HepG2 (cell line): ENCODE measurements around the gene SEMA3B. TPM values are rescaled to one million over a fixed set of nuclear protein-coding genes. Genes with fewer than 3 reads are reported as not detected.

ENCODE experiments used
- CHD2 ChIP-seq: IDR thresholded peaks from 2 replicates; pipeline ENCODE4 v1.6.1; 2011; ENCODE audit warnings: low read depth, low read length, improper control_type of control experiment
- GTF3A ChIP-seq: sonication (generic); formaldehyde crosslinking; conservative IDR thresholded peaks from 2 replicates; pipeline ENCODE4 v1.4.0; 2020; ENCODE audit warnings: mild to moderate bottlenecking, missing genetic modification reagents
- IKZF4 ChIP-seq: sonication (generic); formaldehyde crosslinking; IDR thresholded peaks from 2 replicates; pipeline ENCODE4 v1.5.1; 2020; ENCODE audit warnings: borderline replicate concordance, mild to moderate bottlenecking, low read depth, missing genetic modification reagents; ENCODE audit errors: not compliant biosample characterization
- LBX2 ChIP-seq: sonication (generic); formaldehyde crosslinking; IDR thresholded peaks from 2 replicates; pipeline ENCODE4 v1.5.0; 2020; ENCODE audit warnings: missing genetic modification reagents, mild to moderate bottlenecking, borderline replicate concordance
- MBNL3 ChIP-seq: fragments of 250-450 bp; sonication (Bioruptor Pico); conservative IDR thresholded peaks from 2 replicates; pipeline ENCODE4 v1.8.0; 2022; ENCODE audit warnings: mild to moderate bottlenecking, inconsistent platforms
- NFIC ChIP-seq: IDR thresholded peaks from 2 replicates; pipeline ENCODE4 v1.6.1; 2012; ENCODE audit warnings: mild to moderate bottlenecking, low read length, inconsistent platforms
- SMARCE1 ChIP-seq: fragments of 450-650 bp; IDR thresholded peaks from 2 replicates; pipeline ENCODE4 v1.6.1; 2017; ENCODE audit warnings: borderline replicate concordance
- TAF15 ChIP-seq: fragments of 200-400 bp; formaldehyde crosslinking; IDR thresholded peaks from one replicate; pipeline ENCODE4 v1.6.1; 2018; ENCODE audit warnings: mild to moderate bottlenecking, low read depth, low read length; ENCODE audit not compliant: poor library complexity, severe bottlenecking
- ZBTB21 ChIP-seq: sonication (generic); formaldehyde crosslinking; IDR thresholded peaks from 2 replicates; pipeline ENCODE4 v1.4.0; 2020; ENCODE audit warnings: missing genetic modification reagents
- ZNF205 ChIP-seq: IDR thresholded peaks from 2 replicates; pipeline ENCODE4 v1.6.1; 2018; ENCODE audit warnings: missing biosample characterization, missing genetic modification reagents
- ZNF558 ChIP-seq: sonication (generic); formaldehyde crosslinking; IDR thresholded peaks from 2 replicates; pipeline ENCODE4 v1.9.0; 2022; ENCODE audit warnings: mild to moderate bottlenecking, missing genetic modification reagents, borderline replicate concordance
- ZNF646 ChIP-seq: sonication (generic); formaldehyde crosslinking; IDR thresholded peaks from 2 replicates; pipeline ENCODE4 v1.9.0; 2021; ENCODE audit warnings: mild to moderate bottlenecking, missing genetic modification reagents
- polyA plus RNA-seq, 8 experiments: library from polyadenylated mRNA; depleted of rRNA in 3 of 8; stranded (reverse) in 7 of 8; unstranded in 1 of 8; fragments of >200 nt; fragmentation: Illumina TruSeq in 4 of 8; extraction: Trizol in 4 of 8; gene quantifications; 2 replicates each; pipeline versions ENCODE4 v1.2.1 to v1.2.3, GENCODE V29; 2011 to 2016; ENCODE audit warnings: low read depth in 4 of 8, missing spikeins in 1 of 8, mixed read lengths in 1 of 8; ENCODE audit not compliant: insufficient read depth in 1 of 8
- total RNA-seq, 5 experiments: library from RNA; depleted of rRNA; stranded (reverse); fragments of >200 nt; fragmentation: Illumina TruSeq; extraction: Trizol; gene quantifications; 2 replicates each; pipeline ENCODE4 v1.2.3, GENCODE V29; 2016; ENCODE audit warnings: low read depth in 1 of 5
- TF ChIP-seq, protein P1 (sequence below): sonication (generic); formaldehyde crosslinking; IDR thresholded peaks from 2 replicates; pipeline ENCODE4 v1.5.1; 2020; ENCODE audit warnings: mild to moderate bottlenecking, missing genetic modification reagents, borderline replicate concordance
- TF ChIP-seq, protein P2 (sequence below): sonication (generic); formaldehyde crosslinking; conservative IDR thresholded peaks from 2 replicates; pipeline ENCODE4 v1.8.1; 2023; ENCODE audit warnings: missing genetic modification reagents

Gene SEMA3B
- total and polyA plus RNA-seq, 2 of the 13 experiments (the other 11 are each of a cell fraction or from before 2014, with no cell fraction given): 93.2 to 158 TPM

DNA sequence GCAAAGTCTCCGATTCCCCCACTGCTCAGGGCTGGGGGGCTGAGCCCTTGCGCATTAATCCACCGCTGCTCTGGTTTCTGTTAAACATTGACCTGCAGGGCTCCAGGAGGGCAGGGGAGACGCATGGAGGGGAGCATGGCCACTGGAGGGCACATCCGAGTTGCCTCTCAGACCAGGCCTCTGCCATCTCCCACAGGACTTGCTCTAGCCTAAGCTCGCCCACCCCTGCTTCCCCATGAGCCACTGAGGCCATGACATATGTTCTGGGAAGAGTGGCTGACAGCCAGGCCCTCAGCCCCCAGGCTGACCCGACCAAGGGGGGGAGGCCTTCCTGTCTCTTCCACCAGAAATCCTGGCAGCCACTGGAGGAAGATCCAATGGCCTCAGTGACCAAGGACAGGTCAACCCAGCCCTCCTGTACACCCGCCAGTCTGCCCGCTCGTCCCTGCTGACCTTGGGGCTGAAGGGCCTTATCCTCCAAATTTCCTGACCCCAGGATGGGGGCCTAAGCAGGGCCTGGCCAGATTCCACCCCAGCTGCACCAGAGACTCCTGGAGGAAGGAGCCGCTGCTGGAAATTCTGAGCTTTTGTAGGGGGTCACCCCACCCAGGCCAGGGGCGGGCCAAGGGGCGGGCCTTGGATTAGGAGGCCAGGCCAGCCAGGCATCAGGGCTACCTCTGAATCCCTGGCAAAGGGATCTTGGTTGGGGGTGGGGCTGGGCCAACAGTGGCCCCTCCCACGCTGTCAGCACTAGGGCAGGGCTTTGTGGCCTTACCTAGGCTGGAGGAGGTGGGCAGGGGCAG lies 34.3 kb downstream of the SEMA3B start, which contains the start of gene HYAL1 (continued):
- TF ChIP-seq IKZF4 (peak; percentile 51), GTF3A (no peak), ZNF558 (CRISPR knock-in tag) (no peak), CHD2 (no peak), MBNL3 (CRISPR knock-in tag) (no peak), LBX2 (no peak), NFIC (no peak), ZNF205 (no peak; the same call in 1 of the 2 replicates), TAF15 (no peak), ZBTB21 (CRISPR knock-in tag) (no peak), ZNF646 (CRISPR knock-in tag) (no peak), SMARCE1 (no peak)
- TF ChIP-seq, protein P1, sequence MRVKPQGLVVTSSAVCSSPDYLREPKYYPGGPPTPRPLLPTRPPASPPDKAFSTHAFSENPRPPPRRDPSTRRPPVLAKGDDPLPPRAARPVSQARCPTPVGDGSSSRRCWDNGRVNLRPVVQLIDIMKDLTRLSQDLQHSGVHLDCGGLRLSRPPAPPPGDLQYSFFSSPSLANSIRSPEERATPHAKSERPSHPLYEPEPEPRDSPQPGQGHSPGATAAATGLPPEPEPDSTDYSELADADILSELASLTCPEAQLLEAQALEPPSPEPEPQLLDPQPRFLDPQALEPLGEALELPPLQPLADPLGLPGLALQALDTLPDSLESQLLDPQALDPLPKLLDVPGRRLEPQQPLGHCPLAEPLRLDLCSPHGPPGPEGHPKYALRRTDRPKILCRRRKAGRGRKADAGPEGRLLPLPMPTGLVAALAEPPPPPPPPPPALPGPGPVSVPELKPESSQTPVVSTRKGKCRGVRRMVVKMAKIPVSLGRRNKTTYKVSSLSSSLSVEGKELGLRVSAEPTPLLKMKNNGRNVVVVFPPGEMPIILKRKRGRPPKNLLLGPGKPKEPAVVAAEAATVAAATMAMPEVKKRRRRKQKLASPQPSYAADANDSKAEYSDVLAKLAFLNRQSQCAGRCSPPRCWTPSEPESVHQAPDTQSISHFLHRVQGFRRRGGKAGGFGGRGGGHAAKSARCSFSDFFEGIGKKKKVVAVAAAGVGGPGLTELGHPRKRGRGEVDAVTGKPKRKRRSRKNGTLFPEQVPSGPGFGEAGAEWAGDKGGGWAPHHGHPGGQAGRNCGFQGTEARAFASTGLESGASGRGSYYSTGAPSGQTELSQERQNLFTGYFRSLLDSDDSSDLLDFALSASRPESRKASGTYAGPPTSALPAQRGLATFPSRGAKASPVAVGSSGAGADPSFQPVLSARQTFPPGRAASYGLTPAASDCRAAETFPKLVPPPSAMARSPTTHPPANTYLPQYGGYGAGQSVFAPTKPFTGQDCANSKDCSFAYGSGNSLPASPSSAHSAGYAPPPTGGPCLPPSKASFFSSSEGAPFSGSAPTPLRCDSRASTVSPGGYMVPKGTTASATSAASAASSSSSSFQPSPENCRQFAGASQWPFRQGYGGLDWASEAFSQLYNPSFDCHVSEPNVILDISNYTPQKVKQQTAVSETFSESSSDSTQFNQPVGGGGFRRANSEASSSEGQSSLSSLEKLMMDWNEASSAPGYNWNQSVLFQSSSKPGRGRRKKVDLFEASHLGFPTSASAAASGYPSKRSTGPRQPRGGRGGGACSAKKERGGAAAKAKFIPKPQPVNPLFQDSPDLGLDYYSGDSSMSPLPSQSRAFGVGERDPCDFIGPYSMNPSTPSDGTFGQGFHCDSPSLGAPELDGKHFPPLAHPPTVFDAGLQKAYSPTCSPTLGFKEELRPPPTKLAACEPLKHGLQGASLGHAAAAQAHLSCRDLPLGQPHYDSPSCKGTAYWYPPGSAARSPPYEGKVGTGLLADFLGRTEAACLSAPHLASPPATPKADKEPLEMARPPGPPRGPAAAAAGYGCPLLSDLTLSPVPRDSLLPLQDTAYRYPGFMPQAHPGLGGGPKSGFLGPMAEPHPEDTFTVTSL (CRISPR knock-in tag): peak; percentile 62; the same call in 1 of the 2 replicates
- TF ChIP-seq, protein P2, sequence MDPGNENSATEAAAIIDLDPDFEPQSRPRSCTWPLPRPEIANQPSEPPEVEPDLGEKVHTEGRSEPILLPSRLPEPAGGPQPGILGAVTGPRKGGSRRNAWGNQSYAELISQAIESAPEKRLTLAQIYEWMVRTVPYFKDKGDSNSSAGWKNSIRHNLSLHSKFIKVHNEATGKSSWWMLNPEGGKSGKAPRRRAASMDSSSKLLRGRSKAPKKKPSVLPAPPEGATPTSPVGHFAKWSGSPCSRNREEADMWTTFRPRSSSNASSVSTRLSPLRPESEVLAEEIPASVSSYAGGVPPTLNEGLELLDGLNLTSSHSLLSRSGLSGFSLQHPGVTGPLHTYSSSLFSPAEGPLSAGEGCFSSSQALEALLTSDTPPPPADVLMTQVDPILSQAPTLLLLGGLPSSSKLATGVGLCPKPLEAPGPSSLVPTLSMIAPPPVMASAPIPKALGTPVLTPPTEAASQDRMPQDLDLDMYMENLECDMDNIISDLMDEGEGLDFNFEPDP (CRISPR knock-in tag): 0 out of 2 replicates have a peak, but pooled peaks have one; percentile 53
